GM12892 (cell line): ENCODE data around the gene MAGEF1.

ENCODE experiments used
- POLR2A ChIP-seq: IDR thresholded peaks from 2 replicates; pipeline ENCODE4 v1.6.1; 2011; ENCODE audit warnings: low read depth, low read length, control low read depth
- TAF1 ChIP-seq: IDR thresholded peaks from 2 replicates; pipeline ENCODE4 v1.6.1; 2011; ENCODE audit warnings: low read depth, mild to moderate bottlenecking, control low read depth, low read length, borderline replicate concordance

DNA sequence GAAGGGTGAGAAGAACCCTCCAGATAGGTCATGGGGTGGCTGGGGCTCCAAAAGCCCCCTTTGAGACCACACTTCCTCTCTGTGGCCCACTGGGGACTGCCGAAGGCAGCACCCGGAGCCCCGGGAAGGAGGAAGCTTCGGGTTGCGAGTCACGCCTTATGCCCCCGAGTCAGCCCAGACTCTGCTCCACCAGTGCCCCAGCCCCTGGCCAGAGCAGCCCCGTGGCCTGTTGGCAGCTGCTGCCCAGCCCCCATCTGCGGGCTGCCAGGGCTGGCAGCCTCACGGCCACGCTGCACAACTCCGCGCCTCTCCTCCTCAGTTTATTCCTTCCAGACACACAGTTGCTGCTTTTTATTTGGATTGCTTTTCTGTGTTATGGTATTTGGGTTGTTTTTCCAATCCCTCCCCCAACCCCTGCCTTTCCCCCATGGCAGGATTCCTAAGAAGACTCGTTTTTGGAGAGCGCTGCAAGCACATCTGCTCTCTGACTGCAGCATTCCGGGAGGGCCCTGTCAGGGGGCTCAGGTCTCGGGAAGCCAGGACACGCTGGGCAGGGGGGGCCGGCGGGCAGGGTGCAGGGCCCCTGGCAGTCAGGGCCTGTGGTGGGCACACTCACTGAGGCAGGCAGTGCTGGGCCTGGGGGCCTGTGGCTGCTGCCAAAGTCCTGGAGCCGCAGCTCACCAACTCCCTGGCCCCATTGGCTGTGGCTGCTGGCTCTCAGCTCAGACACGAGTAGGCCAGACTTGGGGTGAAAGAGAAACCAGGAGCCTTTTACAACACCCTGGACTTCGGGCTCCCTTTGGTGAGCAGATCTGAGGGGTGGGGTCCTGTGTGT is 20.2 kb downstream of the MAGEF1 start:
- TF ChIP-seq POLR2A (no peak), TAF1 (no peak)
